GM04504 (cell line): ENCODE results near the gene CACNB2.

Experiments used
- DNase-seq: peaks from one replicate; pipeline ENCODE4 v3.0.0-alpha.2; 2012; ENCODE audit warnings: low read depth

CACNB2 gene

GRCh38 chr10:18140149-18140956, at the start of gene CACNB2:
CACNB2 (plus strand) TSS chr10:18140424.
- DNase-seq, result no peak

GRCh38 chr10:18094332-18094731, 45.9 kb upstream of the CACNB2 start:
- no peak for DNase-seq

GRCh38 chr10:18094793-18095192, 45.4 kb upstream of the CACNB2 start:
- DNase-seq, result no peak

GRCh38 chr10:18097524-18097923, 42.7 kb upstream of the CACNB2 start:
- DNase-seq, result no peak

GRCh38 chr10:18098201-18098600, 42.0 kb upstream of the CACNB2 start:
- DNase-seq, result no peak

- no peak for DNase-seq
Measured at GRCh38 chr10:18099415-18099814, 40.8 kb upstream of the CACNB2 start.

- DNase-seq, result no peak
Measured at GRCh38 chr10:18100669-18101068, 39.6 kb upstream of the CACNB2 start.

- DNase-seq, result no peak
Measured at GRCh38 chr10:18102404-18102803, 37.8 kb upstream of the CACNB2 start.

- peak; percentile 17 for DNase-seq
Measured at GRCh38 chr10:18104223-18104872, 35.9 kb upstream of the CACNB2 start.

- DNase-seq, result no peak
Measured at GRCh38 chr10:18109341-18109870, 30.8 kb upstream of the CACNB2 start.

GRCh38 chr10:18113881-18114280, 26.3 kb upstream of the CACNB2 start:
- no peak for DNase-seq

- no peak for DNase-seq
Measured at GRCh38 chr10:18117276-18117675, 22.9 kb upstream of the CACNB2 start.

GRCh38 chr10:18122753-18123152, 17.5 kb upstream of the CACNB2 start:
- no peak for DNase-seq

GRCh38 chr10:18133046-18133445, 7.2 kb upstream of the CACNB2 start:
- no peak for DNase-seq

GRCh38 chr10:18134509-18134908, 5.7 kb upstream of the CACNB2 start:
- no peak for DNase-seq

- no peak for DNase-seq
Measured at GRCh38 chr10:18134921-18135320, 5.3 kb upstream of the CACNB2 start.

GRCh38 chr10:18136073-18136791, 4.0 kb upstream of the CACNB2 start:
- no peak for DNase-seq

GRCh38 chr10:18137111-18137510, 3.1 kb upstream of the CACNB2 start:
- DNase-seq, result no peak

GRCh38 chr10:18140957-18141845, 977 bp downstream of the CACNB2 start:
- DNase-seq, result no peak

- no peak for DNase-seq
Measured at GRCh38 chr10:18142151-18142550, 1.9 kb downstream of the CACNB2 start.

GRCh38 chr10:18144396-18144795, 4.2 kb downstream of the CACNB2 start:
- no peak for DNase-seq

- DNase-seq, result no peak
Measured at GRCh38 chr10:18144928-18145327, 4.7 kb downstream of the CACNB2 start.
